Measurements from ENCODE around the gene KBTBD12. TPM values are rescaled to one million over a fixed set of nuclear protein-coding genes. Genes with fewer than 3 reads are reported as not detected.

KBTBD12 gene
- total RNA-seq, 1 donor from 2014 or later: not detected

DNA sequence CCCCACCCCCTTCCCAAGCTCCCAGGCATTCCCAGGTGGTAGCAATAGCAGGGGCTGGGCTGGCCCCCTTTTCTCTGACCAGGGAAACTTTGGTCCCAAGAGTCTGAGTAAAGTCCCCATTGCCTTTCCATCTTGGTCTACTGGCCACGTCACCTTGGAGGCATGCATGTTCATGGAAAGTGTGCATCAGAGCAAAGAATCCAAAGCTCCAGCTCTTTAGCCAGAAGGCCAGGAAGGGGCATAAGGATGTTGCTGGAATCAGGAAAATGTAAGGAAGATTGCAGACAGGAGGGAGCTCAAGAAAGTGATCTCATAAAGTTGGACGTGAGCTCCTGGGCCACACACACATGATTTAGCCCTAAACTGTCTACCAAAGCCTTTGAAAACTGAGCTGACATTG is 63.6 kb downstream of the KBTBD12 start:
- TF ChIP-seq, protein P1, sequence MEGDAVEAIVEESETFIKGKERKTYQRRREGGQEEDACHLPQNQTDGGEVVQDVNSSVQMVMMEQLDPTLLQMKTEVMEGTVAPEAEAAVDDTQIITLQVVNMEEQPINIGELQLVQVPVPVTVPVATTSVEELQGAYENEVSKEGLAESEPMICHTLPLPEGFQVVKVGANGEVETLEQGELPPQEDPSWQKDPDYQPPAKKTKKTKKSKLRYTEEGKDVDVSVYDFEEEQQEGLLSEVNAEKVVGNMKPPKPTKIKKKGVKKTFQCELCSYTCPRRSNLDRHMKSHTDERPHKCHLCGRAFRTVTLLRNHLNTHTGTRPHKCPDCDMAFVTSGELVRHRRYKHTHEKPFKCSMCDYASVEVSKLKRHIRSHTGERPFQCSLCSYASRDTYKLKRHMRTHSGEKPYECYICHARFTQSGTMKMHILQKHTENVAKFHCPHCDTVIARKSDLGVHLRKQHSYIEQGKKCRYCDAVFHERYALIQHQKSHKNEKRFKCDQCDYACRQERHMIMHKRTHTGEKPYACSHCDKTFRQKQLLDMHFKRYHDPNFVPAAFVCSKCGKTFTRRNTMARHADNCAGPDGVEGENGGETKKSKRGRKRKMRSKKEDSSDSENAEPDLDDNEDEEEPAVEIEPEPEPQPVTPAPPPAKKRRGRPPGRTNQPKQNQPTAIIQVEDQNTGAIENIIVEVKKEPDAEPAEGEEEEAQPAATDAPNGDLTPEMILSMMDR (IDR thresholded peaks at IDR 0.05): no peak
- Mint-ChIP-seq H3K4me3 (ENCODE audit: unreplicated experiment) (no peak overlapping the region), H3K9me3 (ENCODE audit: low read depth) (peaks cover 11% of the 10 kb centered on the region), H3K27ac (ENCODE audit: unreplicated experiment) (no peak overlapping the region), H3K4me1 (ENCODE audit: low read depth) (no peaks in the 10 kb centered on the region), H3K36me3 (ENCODE audit: low read depth) (peaks cover 1% of the 10 kb centered on the region), H3K27me3 (ENCODE audit: low read depth) (peaks cover 7% of the 10 kb centered on the region)
- DNase-seq (ENCODE audit: low spot score): no peak

DNA sequence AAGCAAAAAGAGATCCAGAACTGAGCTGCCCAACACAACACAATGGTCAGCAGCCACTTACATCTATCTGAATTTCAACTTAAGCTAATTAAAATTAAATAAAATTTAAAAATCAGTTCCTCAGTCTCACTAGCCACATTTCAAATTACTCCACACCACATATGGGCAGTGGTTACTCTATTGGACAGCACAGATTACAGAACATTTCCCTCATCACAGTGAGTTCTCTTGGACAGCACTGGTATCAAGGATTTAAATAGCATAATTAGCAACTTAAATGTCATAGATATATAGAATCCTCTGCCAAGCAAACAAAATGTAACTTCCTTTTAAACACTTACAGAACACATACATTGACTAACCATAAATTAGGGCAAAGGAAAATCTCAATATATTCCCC is 64.4 kb downstream of the KBTBD12 start:
- Mint-ChIP-seq H3K9me3 (ENCODE audit: low read depth) (peaks cover 11% of the 10 kb centered on the region), H3K27me3 (ENCODE audit: low read depth) (peaks cover 4% of the 10 kb centered on the region), H3K4me3 (ENCODE audit: unreplicated experiment) (no peak overlapping the region), H3K36me3 (ENCODE audit: low read depth) (peaks cover 1% of the 10 kb centered on the region), H3K27ac (ENCODE audit: unreplicated experiment) (no peak overlapping the region), H3K4me1 (ENCODE audit: low read depth) (no peaks in the 10 kb centered on the region)
- TF ChIP-seq, protein P1 (IDR thresholded peaks at IDR 0.05): no peak
- DNase-seq (ENCODE audit: low spot score): no peak

DNA sequence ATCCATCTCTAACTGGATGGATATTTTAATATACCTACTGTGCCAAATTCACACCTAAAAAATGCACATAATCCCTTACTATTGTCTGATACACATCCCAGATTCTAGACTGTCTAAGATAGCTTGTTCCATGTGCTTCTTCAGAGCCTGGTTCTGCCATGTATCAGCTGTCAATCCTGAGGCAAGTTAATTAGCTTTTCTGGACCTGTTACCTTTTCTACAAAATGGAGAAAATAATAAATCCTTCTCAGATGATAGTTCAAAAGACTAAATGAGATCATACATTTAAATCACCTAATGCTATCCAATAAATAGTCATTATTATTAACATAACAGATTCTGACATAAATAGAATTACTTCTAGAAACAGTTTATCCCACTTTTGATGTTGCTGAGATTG is 66.1 kb downstream of the KBTBD12 start:
- H3K27me3 Mint-ChIP-seq (ENCODE audit: low read depth): peaks cover 4% of the 10 kb centered on the region
- peaks cover 11% of the 10 kb centered on the region for H3K9me3 Mint-ChIP-seq (ENCODE audit: low read depth)
- no peak overlapping the region for H3K4me3 Mint-ChIP-seq (ENCODE audit: unreplicated experiment)
- H3K4me1 Mint-ChIP-seq (ENCODE audit: low read depth): peaks cover 4% of the 10 kb centered on the region
- TF ChIP-seq, protein P1 (IDR thresholded peaks at IDR 0.05): no peak
- H3K36me3 Mint-ChIP-seq (ENCODE audit: low read depth): peaks cover 1% of the 10 kb centered on the region
- no peak for DNase-seq (ENCODE audit: low spot score)
- H3K27ac Mint-ChIP-seq (ENCODE audit: unreplicated experiment): no peak overlapping the region

DNA sequence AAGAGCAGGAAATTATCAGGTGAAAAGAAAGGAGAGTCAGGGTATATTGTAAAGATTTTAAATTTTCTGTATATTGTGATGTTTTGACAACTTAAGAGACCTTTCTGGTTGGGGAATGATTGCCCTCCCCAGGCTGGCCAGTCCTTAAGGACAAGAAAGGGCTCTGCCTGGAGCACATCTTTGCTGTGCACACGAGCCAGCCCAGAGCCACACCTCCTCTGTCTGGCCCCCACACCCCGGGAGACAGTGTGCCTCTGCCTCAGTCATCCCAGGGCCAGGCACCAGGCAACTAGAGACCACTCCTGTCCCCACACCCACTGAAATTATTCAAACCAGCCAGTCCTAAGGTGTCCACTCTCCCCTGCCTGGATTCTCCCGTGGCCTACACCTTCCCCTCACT is 67.1 kb downstream of the KBTBD12 start:
- TF ChIP-seq, protein P1 (IDR thresholded peaks at IDR 0.05): no peak
- no peak for DNase-seq (ENCODE audit: low spot score)
- H3K36me3 Mint-ChIP-seq (ENCODE audit: low read depth): peaks cover 1% of the 10 kb centered on the region
- H3K27ac Mint-ChIP-seq (ENCODE audit: unreplicated experiment): no peak overlapping the region
- no peaks in the 10 kb centered on the region for H3K27me3 Mint-ChIP-seq (ENCODE audit: low read depth)
- H3K4me3 Mint-ChIP-seq (ENCODE audit: unreplicated experiment): no peak overlapping the region
- H3K4me1 Mint-ChIP-seq (ENCODE audit: low read depth): peaks cover 4% of the 10 kb centered on the region
- peaks cover 11% of the 10 kb centered on the region for H3K9me3 Mint-ChIP-seq (ENCODE audit: low read depth)

DNA sequence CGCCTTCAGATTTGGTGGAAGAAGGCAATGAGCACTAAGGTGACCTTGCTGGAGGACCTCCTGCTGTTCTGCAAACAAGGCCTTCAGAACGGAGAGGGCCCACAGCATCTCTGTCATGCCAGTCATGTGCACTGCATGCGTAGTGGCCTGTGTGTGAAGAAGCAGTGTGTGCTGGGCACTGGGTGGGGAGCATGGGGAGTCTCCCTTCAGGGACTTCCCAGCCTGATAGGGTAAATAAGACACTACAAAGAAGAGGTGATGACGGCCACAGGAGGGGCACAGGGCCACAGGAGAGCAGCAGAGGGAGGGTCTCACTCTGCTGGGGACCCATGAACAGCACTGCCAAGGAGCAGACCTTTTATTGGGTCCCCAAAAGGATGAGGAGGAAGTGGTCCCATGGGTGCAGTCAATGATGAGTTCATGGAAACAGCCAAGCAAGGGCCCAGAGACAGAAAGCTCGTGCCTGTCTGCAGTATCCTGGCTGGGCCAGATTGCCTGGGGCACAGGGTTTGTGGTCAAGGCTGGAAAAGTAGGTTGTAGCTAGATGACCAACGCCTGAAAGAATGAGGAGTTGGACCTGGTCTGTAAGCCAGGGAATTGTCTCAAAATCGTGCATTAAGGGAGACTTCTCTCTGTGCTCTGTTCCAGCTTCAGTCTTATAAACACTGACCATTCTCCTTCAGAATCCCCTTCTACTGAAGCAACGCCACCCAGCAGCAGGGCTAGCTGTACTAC is 69.4 kb downstream of the KBTBD12 start:
- H3K36me3 Mint-ChIP-seq (ENCODE audit: low read depth): no peaks in the 10 kb centered on the region
- TF ChIP-seq, protein P1 (IDR thresholded peaks at IDR 0.05): no peak
- H3K27ac Mint-ChIP-seq (ENCODE audit: unreplicated experiment): no peak overlapping the region

More for the DNA sequence above, 69.4 kb downstream of the KBTBD12 start:
- Mint-ChIP-seq H3K4me3 (ENCODE audit: unreplicated experiment) (no peak overlapping the region), H3K9me3 (ENCODE audit: low read depth) (peaks cover 8% of the 10 kb centered on the region), H3K4me1 (ENCODE audit: low read depth) (peaks cover 4% of the 10 kb centered on the region), H3K27me3 (ENCODE audit: low read depth) (no peaks in the 10 kb centered on the region)
- no peak for DNase-seq (ENCODE audit: low spot score)

All from chondrocyte (in vitro differentiated cells).